IMR-90 (cell line): Measurements from ENCODE around the gene KNTC1. TPM values are rescaled to one million over a fixed set of nuclear protein-coding genes. Genes with fewer than 3 reads are reported as not detected.

Source experiments
- ATAC-seq: fragments of 200-7000 bp; cut with Tn5 transposase; 2 replicates; pipeline ENCODE4 v1.9.1; 2020; ENCODE audit warnings: low read depth, mild to moderate bottlenecking, moderate library complexity
- BruUV-seq: library from RNA; stranded (reverse); fragments of 400-500 nt; replicated peaks from 2 replicates; lab custom pipeline; 2021; lab: Mats Ljungman, UMichigan
- CTCF ChIA-PET: fragments of 300-600 bp; formaldehyde crosslinking; extraction: SDS; loops from one replicate; lab custom pipeline; 2021; ENCODE audit warnings: antibody characterized with exemption; lab: Yijun Ruan, JAX
- POLR2A ChIA-PET: fragments of 300-600 bp; sonication (Branson Sonifier 250); formaldehyde crosslinking; loops from one replicate; lab custom pipeline; 2022; ENCODE audit warnings: antibody characterized with exemption; ENCODE audit not compliant: unreplicated experiment; lab: Charles Lee
- DNase-seq: peaks from one replicate; pipeline ENCODE4 v3.0.0; 2013
- H2AFZ ChIP-seq: replicated peaks from 2 replicates; pipeline ENCODE3; 2013; ENCODE audit warnings: low read length, mild to moderate bottlenecking; ENCODE audit not compliant: poor library complexity
- H2AK5ac ChIP-seq: 2 replicates; pipeline ENCODE4 v1.6.1; 2013; ENCODE audit warnings: low read depth, low read length, inconsistent platforms
- H2AK9ac ChIP-seq: replicated peaks from 2 replicates; pipeline ENCODE3; 2013; ENCODE audit warnings: mild to moderate bottlenecking, low read depth, low read length, moderate library complexity; ENCODE audit not compliant: poor library complexity
- H2BK120ac ChIP-seq: 2 replicates; pipeline ENCODE4 v1.6.1; 2013; ENCODE audit warnings: low read depth, low read length, inconsistent platforms
- H2BK15ac ChIP-seq: 3 replicates; pipeline ENCODE4 v1.6.1; 2013; ENCODE audit warnings: low read depth, low read length, inconsistent platforms
- H2BK20ac ChIP-seq: 2 replicates; pipeline ENCODE4 v1.6.1; 2013; ENCODE audit warnings: low read depth, mild to moderate bottlenecking, inconsistent platforms, low read length, moderate library complexity
- H2BK5ac ChIP-seq: 2 replicates; pipeline ENCODE4 v1.6.1; 2013; ENCODE audit warnings: mild to moderate bottlenecking, low read depth, low read length, inconsistent platforms; ENCODE audit not compliant: poor library complexity, severe bottlenecking
- H3K14ac ChIP-seq: replicated peaks from 2 replicates; pipeline ENCODE4 v1.6.1; 2013; ENCODE audit warnings: low read depth, low read length, inconsistent platforms
- H3K18ac ChIP-seq: 2 replicates; pipeline ENCODE4 v1.6.1; 2013; ENCODE audit warnings: low read depth, low read length, control low read depth
- H3K23ac ChIP-seq: 2 replicates; pipeline ENCODE4 v1.6.1; 2013; ENCODE audit warnings: low read depth, low read length, inconsistent platforms
- H3K27ac ChIP-seq: 2 replicates; pipeline ENCODE4 v1.5.1; 2013; ENCODE audit warnings: mild to moderate bottlenecking, control low read depth, low read length; ENCODE audit not compliant: insufficient read depth
- H3K27me3 ChIP-seq: 2 replicates; pipeline ENCODE4 v1.6.1; 2013; ENCODE audit warnings: low read length; ENCODE audit not compliant: control insufficient read depth, insufficient read depth
- H3K36me3 ChIP-seq: 2 replicates; pipeline ENCODE4 v1.6.1; 2013; ENCODE audit warnings: low read length, mixed read lengths; ENCODE audit not compliant: control insufficient read depth, insufficient read depth
- H3K4ac ChIP-seq: 2 replicates; pipeline ENCODE4 v1.6.1; 2013; ENCODE audit warnings: low read depth, low read length, inconsistent platforms
- H3K4me1 ChIP-seq: 2 replicates; pipeline ENCODE4 v1.6.1; 2013; ENCODE audit warnings: low read length, mixed read lengths; ENCODE audit not compliant: control insufficient read depth, insufficient read depth
- H3K4me2 ChIP-seq: 2 replicates; pipeline ENCODE4 v1.6.1; 2013; ENCODE audit warnings: low read depth, mild to moderate bottlenecking, control low read depth, low read length, moderate library complexity
- H3K4me3 ChIP-seq: 2 replicates; pipeline ENCODE4 v1.5.1; 2013; ENCODE audit warnings: low read depth, mild to moderate bottlenecking, control low read depth, low read length, moderate library complexity; ENCODE audit not compliant: insufficient read depth
- H3K56ac ChIP-seq: 2 replicates; pipeline ENCODE4 v1.6.1; 2013; ENCODE audit warnings: low read length, inconsistent platforms; ENCODE audit not compliant: insufficient read depth; ENCODE audit errors: extremely low read depth
- H3K79me1 ChIP-seq, 2 experiments: 2 replicates each; pipeline ENCODE4 v1.6.1; 2013; ENCODE audit warnings: low read length in 2 of 2, inconsistent platforms in 1 of 2, low read depth in 1 of 2
- H3K9ac ChIP-seq: 2 replicates; pipeline ENCODE4 v1.6.1; 2013; ENCODE audit warnings: low read depth, low read length, control low read depth
- H3K9me1 ChIP-seq: 2 replicates; pipeline ENCODE4 v1.6.1; 2013; ENCODE audit warnings: low read length, inconsistent platforms; ENCODE audit not compliant: insufficient read depth
- H3K9me3 ChIP-seq: 2 replicates; pipeline ENCODE4 v1.6.1; 2013; ENCODE audit warnings: low read length; ENCODE audit not compliant: control insufficient read depth, insufficient read depth
- H4K20me1 ChIP-seq: 2 replicates; pipeline ENCODE4 v1.6.1; 2013; ENCODE audit warnings: low read length, inconsistent platforms; ENCODE audit not compliant: insufficient read depth
- H4K5ac ChIP-seq: 2 replicates; pipeline ENCODE4 v1.6.1; 2013; ENCODE audit warnings: mild to moderate bottlenecking, low read depth, low read length, control low read depth
- H4K8ac ChIP-seq, 2 experiments: 2 replicates each; pipeline ENCODE4 v1.6.1; 2013; ENCODE audit warnings: low read depth in 2 of 2, low read length in 2 of 2, control low read depth in 1 of 2, inconsistent platforms in 1 of 2
- H4K91ac ChIP-seq: 2 replicates; pipeline ENCODE4 v1.6.1; 2013; ENCODE audit warnings: low read depth, low read length, inconsistent platforms; ENCODE audit not compliant: insufficient read depth
- BHLHE40 ChIP-seq: fragments of 150-350 bp; IDR thresholded peaks from 2 replicates; pipeline ENCODE4 v1.6.1; 2016; ENCODE audit warnings: mild to moderate bottlenecking, low read depth, low read length
- CEBPB ChIP-seq: IDR thresholded peaks from 2 replicates; pipeline ENCODE4 v1.6.1; 2012; ENCODE audit warnings: low read depth, low read length, improper control_type of control experiment
- CHD1 ChIP-seq: IDR thresholded peaks from 2 replicates; pipeline ENCODE4 v1.6.1; 2012; ENCODE audit warnings: low read depth, low read length, improper control_type of control experiment
- FOS ChIP-seq: fragments of 150-350 bp; IDR thresholded peaks from 2 replicates; pipeline ENCODE4 v1.6.1; 2016; ENCODE audit warnings: low read depth, low read length
- MAFK ChIP-seq: IDR thresholded peaks from 2 replicates; pipeline ENCODE4 v1.6.1; 2012; ENCODE audit warnings: low read depth, low read length, improper control_type of control experiment
- MAZ ChIP-seq: IDR thresholded peaks from 2 replicates; pipeline ENCODE4 v1.6.1; 2012; ENCODE audit warnings: low read depth, mild to moderate bottlenecking, low read length, improper control_type of control experiment, moderate library complexity, borderline replicate concordance
- MXI1 ChIP-seq: IDR thresholded peaks from 2 replicates; pipeline ENCODE4 v1.6.1; 2012; ENCODE audit warnings: low read depth, mild to moderate bottlenecking, low read length, moderate library complexity, borderline replicate concordance
- NFE2L2 ChIP-seq: fragments of 150-350 bp; IDR thresholded peaks from 2 replicates; pipeline ENCODE4 v1.6.1; 2016; ENCODE audit warnings: low read depth, mild to moderate bottlenecking, low read length
- POLR2A ChIP-seq: IDR thresholded peaks from 2 replicates; pipeline ENCODE4 v1.6.1; 2012; ENCODE audit warnings: mild to moderate bottlenecking, low read depth, low read length
- RAD21 ChIP-seq: IDR thresholded peaks from 2 replicates; pipeline ENCODE4 v1.6.1; 2012; ENCODE audit warnings: low read length, improper control_type of control experiment
- RCOR1 ChIP-seq: IDR thresholded peaks from 2 replicates; pipeline ENCODE4 v1.6.1; 2012; ENCODE audit warnings: mild to moderate bottlenecking, low read length, improper control_type of control experiment; ENCODE audit not compliant: insufficient replicate concordance
- RFX5 ChIP-seq: IDR thresholded peaks from 2 replicates; pipeline ENCODE4 v1.8.0; 2012; ENCODE audit warnings: low read depth, mild to moderate bottlenecking, low read length, moderate library complexity
- SMC3 ChIP-seq: fragments of 150-350 bp; IDR thresholded peaks from 2 replicates; pipeline ENCODE4 v1.6.1; 2016; ENCODE audit warnings: low read depth, mild to moderate bottlenecking, antibody characterized with exemption, low read length, moderate library complexity
- WGBS, 2 experiments: methylation state at CpG; one replicate each; pipeline versions ENCODE4 v1.1.5 to v1.1.7; 2013; ENCODE audit warnings: missing lambda C conversion rate in 2 of 2; ENCODE audit not compliant: insufficient read length in 1 of 2; ENCODE audit errors: extremely low coverage in 2 of 2; 5-methylcytosine and 5-hydroxymethylcytosine counted together
- dilution Hi-C: fragments of 300-500 bp; cut with HindIII; formaldehyde crosslinking; loops from one replicate; pipeline ENCODE4 v1.14.3; 2018; ENCODE audit warnings: low sequenced_read_pairs; ENCODE audit not compliant: unreplicated experiment
- in situ Hi-C: fragments of 300-500 bp; cut with MboI; formaldehyde crosslinking; loops from 3 replicates; pipeline ENCODE4 v1.14.3; 2019; ENCODE audit warnings: low sequenced_read_pairs, inconsistent platforms, mixed read lengths
- intact Hi-C: fragments of 100-400 bp; cut with micrococcal nuclease; formaldehyde crosslinking; loops from 2 replicates; pipeline ENCODE4 v1.10.0; 2022
- polyA plus RNA-seq, 3 experiments: library from polyadenylated mRNA; depleted of rRNA; stranded (reverse); fragments of >200 nt; gene quantifications; 2 replicates each; pipeline ENCODE4 v1.2.3, GENCODE V29; 2012; ENCODE audit warnings: low replicate concordance in 1 of 3
- total RNA-seq: library from RNA; depleted of rRNA; stranded (reverse); fragments of >200 nt; gene quantifications from 2 replicates; pipeline ENCODE4 v1.2.3, GENCODE V29; 2012
- TF ChIP-seq, protein P1 (sequence below): fragments of 150-350 bp; IDR thresholded peaks from 2 replicates; pipeline ENCODE4 v1.6.1; 2017; ENCODE audit warnings: mild to moderate bottlenecking, antibody characterized with exemption, low read length, low read depth
- TF ChIP-seq, protein P2 (sequence below): conservative IDR thresholded peaks from 2 replicates; pipeline ENCODE4 v1.5.1; 2012; ENCODE audit warnings: mild to moderate bottlenecking, low read depth, low read length, improper control_type of control experiment
- TF ChIP-seq, protein P3 (sequence below): fragments of 150-350 bp; IDR thresholded peaks from 2 replicates; pipeline ENCODE4 v1.6.1; 2016; ENCODE audit warnings: low read depth, mild to moderate bottlenecking, low read length, moderate library complexity, borderline replicate concordance

Gene KNTC1
- total and polyA plus RNA-seq, 2 of the 4 experiments (the other 2 are of a cell fraction), result 16.6 to 23.7 TPM

GRCh38 chr12:122604993-122605392, 77.9 kb downstream of the KNTC1 start:
- DNase-seq (no peak), ATAC-seq (no peak)
- intact Hi-C loops (no loop called here), in situ Hi-C loops (no loop called here), dilution Hi-C loops (no loop called here)
- H2BK15ac ChIP-seq, result no peak overlapping the region
- ChIA-PET CTCF (no interaction called here), POLR2A (no interaction called here)
- no peaks in the 10 kb centered on the region for H3K27me3 ChIP-seq
- H4K91ac ChIP-seq, result no peak overlapping the region
- no peak overlapping the region for H3K9ac ChIP-seq
- H3K4me3 ChIP-seq, result no peak overlapping the region
- H3K9me1 ChIP-seq, result 0 out of 2 replicates have a peak, but pooled peaks cover 2% of the 10 kb centered on the region
- H3K9me3 ChIP-seq, result no peaks in the 10 kb centered on the region
- H2AK9ac ChIP-seq, result no peak overlapping the region
- H2AFZ ChIP-seq, result no peak overlapping the region
- no CpG with 5 or more reads among the region's 4 CpGs for WGBS, 2 experiments
- H3K27ac ChIP-seq, result no peak overlapping the region
- no peak overlapping the region for H4K5ac ChIP-seq
- no TSS peak for BruUV-seq
- H3K18ac ChIP-seq, result no peak overlapping the region
- no peak overlapping the region for H2BK5ac ChIP-seq
- H3K56ac ChIP-seq, result no peak overlapping the region
- no peaks in the 10 kb centered on the region for H3K4me1 ChIP-seq
- H3K4ac ChIP-seq, result no peak overlapping the region
- H2AK5ac ChIP-seq, result no peak overlapping the region
- H3K14ac ChIP-seq, result no peak overlapping the region
- no peak overlapping the region for H2BK120ac ChIP-seq
- no peak overlapping the region for H3K23ac ChIP-seq
- H4K20me1 ChIP-seq, result no peaks in the 10 kb centered on the region
- H3K4me2 ChIP-seq, result no peak overlapping the region
- H3K36me3 ChIP-seq, result 0 out of 2 replicates have a peak, but pooled peaks cover 1% of the 10 kb centered on the region
- H4K8ac ChIP-seq, result no peak overlapping the region
- no peak overlapping the region for H2BK20ac ChIP-seq
- H3K79me1 ChIP-seq, result no peaks in the 10 kb centered on the region; a peak in 1 of 4 replicates
- no peak for TF ChIP-seq FOS
- TF ChIP-seq, protein P1, sequence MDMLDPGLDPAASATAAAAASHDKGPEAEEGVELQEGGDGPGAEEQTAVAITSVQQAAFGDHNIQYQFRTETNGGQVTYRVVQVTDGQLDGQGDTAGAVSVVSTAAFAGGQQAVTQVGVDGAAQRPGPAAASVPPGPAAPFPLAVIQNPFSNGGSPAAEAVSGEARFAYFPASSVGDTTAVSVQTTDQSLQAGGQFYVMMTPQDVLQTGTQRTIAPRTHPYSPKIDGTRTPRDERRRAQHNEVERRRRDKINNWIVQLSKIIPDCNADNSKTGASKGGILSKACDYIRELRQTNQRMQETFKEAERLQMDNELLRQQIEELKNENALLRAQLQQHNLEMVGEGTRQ, result no peak
- TF ChIP-seq BHLHE40, result no peak
- TF ChIP-seq SMC3, result no peak
- no peak for TF ChIP-seq POLR2A
- TF ChIP-seq CHD1, result no peak
- TF ChIP-seq MAFK, result no peak
- TF ChIP-seq, protein P2, sequence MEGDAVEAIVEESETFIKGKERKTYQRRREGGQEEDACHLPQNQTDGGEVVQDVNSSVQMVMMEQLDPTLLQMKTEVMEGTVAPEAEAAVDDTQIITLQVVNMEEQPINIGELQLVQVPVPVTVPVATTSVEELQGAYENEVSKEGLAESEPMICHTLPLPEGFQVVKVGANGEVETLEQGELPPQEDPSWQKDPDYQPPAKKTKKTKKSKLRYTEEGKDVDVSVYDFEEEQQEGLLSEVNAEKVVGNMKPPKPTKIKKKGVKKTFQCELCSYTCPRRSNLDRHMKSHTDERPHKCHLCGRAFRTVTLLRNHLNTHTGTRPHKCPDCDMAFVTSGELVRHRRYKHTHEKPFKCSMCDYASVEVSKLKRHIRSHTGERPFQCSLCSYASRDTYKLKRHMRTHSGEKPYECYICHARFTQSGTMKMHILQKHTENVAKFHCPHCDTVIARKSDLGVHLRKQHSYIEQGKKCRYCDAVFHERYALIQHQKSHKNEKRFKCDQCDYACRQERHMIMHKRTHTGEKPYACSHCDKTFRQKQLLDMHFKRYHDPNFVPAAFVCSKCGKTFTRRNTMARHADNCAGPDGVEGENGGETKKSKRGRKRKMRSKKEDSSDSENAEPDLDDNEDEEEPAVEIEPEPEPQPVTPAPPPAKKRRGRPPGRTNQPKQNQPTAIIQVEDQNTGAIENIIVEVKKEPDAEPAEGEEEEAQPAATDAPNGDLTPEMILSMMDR, result no peak
- no peak for TF ChIP-seq NFE2L2
- TF ChIP-seq, protein P3, sequence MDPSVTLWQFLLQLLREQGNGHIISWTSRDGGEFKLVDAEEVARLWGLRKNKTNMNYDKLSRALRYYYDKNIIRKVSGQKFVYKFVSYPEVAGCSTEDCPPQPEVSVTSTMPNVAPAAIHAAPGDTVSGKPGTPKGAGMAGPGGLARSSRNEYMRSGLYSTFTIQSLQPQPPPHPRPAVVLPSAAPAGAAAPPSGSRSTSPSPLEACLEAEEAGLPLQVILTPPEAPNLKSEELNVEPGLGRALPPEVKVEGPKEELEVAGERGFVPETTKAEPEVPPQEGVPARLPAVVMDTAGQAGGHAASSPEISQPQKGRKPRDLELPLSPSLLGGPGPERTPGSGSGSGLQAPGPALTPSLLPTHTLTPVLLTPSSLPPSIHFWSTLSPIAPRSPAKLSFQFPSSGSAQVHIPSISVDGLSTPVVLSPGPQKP, result no peak
- TF ChIP-seq RFX5, result no peak
- no peak for TF ChIP-seq RAD21
- TF ChIP-seq CEBPB, result no peak
- TF ChIP-seq MAZ, result no peak
- TF ChIP-seq RCOR1, result no peak
- TF ChIP-seq MXI1, result no peak
